GM18858 (cell line): ENCODE results near the gene ACR.

Source experiments
- ATAC-seq: cut with Tn5 transposase; IDR thresholded peaks from one replicate; pipeline ENCODE4 v1.9.1; 2021; ENCODE audit not compliant: unreplicated experiment

The ACR gene

DNA sequence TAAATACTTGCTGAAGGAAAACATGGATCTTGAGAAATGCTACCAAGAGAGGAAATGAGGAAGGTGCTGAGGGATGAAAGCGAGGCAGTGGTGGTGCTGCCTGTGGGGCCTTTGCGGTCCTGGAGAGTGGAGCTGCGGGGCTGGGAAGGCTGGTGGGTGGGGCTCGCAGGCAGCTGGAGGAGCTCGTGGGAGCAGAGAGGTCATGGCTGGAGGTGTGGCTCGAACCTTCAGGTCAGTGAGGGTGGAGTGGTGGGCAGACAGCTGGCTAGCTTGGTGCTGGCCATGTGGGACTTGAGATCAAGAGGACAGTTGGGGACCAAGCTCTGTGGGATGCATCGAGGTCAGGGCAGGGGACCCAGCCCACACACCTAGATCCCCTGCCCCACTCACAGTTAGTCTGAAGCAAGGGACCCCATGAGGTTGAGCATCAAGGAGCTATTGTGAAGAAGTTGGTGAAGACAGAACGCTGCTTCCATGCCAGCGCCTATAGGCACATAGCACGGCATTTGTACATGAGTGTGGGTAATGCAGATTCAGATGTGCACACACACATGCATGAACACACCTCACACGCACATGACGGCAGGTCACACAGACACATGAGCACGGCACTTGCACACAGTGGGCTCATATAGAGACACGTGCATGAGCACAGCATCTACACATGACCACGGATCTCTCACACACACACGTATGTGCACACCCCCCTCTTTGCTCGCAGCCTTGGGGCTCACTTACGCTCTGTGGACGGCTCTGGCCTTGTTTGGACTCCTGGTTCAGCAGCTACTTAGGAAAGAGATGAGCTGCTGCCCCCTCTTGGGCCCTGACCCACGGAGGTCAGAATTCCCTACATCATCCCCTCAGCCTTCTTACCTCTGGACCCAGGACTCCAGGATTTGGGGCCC is 34.9 kb upstream of the ACR start:
- ATAC-seq, result no peak

DNA sequence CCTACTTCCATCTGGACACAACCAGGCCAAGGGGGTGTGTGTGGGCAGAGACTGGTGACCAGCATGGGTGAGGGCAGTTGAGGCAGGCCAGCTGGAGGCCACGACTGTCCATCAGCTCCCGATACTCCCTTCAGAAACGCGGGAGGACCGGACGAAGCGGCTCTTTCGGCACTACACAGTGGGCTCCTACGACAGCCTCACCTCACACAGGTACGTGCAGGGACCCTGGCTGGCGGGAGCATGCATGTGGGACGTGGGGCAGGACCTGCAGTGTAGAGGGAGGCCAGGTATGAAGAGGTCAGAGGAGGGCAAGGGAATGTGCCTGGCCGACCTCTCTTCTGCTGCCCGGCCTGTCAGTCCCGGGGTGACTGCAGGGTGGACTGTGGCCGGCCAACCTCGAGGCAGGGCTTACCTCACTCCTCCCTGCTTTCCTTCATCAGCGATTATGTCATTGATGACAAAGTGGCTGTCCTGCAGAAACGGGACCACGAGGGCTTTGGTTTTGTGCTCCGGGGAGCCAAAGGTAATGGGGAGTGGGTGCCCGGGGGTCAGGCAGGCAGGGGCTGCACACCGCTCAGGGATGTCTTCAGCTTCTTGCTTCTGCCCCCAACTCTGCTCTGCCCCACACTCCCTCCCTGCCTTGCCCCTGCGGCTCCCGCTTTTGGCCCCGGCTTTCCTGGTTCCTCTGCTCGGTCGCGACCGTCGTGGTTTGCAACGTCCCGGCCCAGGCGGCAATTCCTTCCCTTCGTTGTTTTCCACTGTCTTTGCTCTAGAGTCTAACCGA is 34.1 kb upstream of the ACR start:
- no peak for ATAC-seq

DNA sequence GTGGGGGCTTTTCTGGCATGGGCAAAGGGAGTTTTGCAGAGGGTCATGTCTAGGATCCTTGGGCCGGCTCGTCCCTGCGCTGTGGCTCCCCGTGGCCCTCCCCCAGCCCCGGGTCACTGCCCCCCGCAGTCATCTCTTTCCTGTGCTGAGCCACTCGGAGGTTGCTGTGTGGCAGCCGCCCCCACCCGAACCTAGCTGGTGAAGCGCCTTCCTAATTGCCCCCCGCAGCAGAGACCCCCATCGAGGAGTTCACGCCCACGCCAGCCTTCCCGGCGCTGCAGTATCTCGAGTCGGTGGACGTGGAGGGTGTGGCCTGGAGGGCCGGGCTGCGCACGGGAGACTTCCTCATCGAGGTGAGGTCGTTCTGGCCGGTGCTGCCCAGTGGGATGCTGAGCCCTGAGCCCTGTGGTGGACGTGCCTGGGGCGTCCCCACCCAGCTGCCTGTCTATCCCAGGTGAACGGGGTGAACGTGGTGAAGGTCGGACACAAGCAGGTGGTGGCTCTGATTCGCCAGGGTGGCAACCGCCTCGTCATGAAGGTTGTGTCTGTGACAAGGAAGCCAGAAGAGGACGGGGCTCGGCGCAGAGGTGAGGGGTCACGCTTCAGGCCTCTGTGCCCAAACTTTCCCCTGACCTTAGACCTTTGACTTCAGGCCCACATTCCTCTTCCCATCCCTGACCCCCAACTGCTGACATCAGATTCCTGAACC is 33.3 kb upstream of the ACR start:
- ATAC-seq, result no peak

DNA sequence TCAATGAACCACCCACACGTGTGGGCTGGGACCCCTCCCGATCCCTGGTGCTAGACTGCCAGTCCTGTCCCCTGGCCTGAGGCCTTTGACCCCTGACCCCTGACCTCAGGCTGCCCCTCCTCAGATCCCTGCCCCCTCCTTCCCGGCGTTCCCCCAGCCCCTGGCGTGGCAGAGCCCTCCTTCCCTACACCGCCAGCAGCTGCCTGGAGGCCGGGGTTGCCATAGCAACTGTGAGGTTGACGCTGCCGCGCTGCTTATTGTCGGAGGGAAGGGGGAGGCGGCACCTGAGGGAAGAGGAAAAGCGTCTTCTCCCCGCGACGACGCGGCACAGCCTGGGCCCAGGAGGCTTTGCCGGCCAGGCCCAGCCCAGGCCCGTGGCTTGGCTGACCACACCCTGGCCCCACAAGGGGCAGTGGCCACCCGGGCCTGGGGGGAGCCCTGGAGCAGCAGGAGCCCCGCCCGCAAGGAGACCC is 32.7 kb upstream of the ACR start:
- ATAC-seq, result no peak

DNA sequence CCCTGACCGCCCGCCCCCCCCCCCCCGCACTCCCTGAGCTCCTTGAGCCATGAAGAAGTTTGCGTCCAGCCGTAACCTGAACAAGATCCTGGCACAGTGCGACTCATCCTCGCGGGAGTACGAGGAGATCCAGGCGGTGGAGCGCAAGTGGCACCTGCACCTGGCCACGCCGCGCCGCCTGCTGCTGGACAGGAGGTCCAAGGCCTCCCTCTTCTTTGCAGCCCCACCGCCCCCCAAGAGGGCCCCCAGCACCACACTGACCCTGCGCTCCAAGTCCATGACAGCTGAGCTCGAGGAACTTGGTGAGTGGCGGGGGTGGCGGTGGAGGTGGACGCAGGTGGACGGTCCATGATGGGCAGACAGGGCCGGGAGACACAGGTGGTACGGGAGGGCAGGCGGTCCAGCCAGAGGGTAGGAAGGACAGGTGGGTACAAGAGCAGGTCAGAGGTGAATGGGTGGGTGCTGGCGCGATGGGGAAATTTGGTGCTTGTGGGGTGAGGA is 32.1 kb upstream of the ACR start:
- ATAC-seq, result no peak

DNA sequence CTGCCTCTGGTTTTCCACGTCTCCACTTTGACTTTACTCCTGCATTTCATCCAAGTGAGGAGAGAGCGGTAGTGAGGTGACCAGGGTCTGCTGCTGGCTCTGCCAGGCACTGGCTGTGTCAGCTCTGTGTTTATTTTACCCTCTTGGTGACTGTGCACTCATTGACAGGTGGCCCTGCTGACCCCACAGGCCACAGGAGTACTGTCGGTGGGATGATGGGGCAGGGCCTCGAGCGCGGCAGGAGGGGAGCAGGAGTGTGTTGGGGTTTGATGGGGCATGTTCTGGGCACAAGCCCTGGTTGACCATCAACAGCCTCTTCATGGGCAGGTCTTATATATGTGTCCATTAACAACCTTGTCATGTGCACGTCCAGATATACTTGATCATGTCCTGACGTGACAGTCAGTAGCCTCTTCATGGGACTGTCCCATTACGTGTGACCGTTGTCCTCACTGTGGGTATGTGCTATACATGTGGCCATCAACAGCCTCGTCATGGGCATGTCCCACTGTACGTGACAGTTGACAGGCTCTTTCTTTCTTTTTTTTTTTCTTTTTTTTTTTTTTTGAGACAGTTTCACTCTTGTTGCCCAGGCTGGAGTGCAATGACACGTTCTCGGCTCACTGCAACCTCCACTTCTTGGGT is 31.4 kb upstream of the ACR start:
- no peak for ATAC-seq

DNA sequence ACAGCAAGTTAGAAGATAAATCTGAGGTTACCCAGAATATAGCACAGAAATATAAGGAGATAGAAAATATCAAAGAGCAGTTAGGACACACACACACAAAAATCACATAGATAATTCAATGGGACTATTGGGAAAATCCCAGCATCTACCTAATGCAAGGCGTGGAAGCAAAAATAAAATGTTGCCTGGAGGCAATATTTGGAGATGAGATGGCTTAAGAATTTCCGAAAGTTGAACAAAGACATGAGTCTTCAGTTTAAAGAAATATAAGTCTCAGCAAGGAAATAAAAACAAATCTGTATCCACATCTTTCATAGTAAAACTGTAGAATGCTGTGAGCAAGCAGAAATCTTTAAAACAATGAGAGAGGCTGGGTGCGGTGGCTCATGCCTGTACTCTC is 29.5 kb upstream of the ACR start:
- ATAC-seq, result no peak

DNA sequence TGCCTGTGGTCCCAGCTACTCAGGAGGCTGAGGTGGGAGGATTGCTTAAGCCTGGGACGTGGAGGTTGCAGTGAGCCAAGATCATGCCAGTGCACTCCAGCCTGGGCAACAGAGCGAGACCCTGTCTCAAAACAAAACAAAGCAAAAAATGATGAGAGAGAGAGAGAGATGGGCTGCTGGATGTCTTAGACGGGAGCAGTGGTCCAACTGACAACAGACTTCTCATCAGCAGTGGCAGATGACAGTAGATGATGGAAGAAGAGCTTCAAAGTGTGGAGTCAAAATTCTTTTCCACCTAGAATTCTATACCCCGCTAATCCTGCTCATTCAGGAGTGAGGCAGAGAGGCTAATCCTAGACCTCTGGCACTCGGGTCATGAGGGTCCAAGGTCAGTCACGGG is 29.0 kb upstream of the ACR start:
- ATAC-seq, result no peak

DNA sequence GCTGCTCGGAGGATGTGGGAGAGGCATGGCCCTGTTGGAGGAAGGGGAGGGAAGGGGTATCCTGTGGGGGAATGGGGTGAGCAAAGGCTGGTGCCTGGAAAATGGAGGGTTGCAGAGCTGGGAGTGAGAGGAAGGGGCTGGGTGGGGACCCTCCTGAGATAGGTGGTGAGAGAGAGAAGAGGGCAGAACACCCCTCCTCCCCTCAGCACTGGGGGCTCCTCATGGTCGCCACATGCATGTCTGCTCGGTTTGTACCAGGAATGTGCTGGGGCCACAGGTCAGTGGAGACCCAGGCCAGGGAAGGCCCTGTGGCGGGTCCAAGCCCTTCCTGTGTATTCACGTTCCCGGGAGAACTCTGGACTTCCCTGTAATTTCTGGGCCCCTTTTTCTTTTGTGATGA is 27.8 kb upstream of the ACR start:
- ATAC-seq, result no peak

DNA sequence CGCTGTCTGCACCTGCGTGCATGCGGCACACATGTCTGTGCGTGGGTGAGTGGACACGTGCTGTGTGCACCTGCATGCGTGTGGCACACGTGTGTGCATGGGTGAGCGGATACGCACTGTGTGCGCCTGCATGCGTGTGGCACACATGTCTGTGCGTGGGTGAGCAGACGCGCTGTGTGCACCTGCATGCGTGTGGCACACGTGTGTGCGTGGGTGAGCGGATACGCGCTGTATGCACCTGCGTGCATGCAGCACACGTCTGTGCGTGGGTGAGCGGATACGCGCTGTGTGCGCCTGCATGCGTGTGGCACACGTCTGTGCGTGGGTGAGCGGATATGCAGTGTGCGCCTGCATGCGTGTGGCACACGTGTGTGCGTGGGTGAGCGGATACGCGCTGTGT is 27.1 kb upstream of the ACR start:
- ATAC-seq, result no peak

DNA sequence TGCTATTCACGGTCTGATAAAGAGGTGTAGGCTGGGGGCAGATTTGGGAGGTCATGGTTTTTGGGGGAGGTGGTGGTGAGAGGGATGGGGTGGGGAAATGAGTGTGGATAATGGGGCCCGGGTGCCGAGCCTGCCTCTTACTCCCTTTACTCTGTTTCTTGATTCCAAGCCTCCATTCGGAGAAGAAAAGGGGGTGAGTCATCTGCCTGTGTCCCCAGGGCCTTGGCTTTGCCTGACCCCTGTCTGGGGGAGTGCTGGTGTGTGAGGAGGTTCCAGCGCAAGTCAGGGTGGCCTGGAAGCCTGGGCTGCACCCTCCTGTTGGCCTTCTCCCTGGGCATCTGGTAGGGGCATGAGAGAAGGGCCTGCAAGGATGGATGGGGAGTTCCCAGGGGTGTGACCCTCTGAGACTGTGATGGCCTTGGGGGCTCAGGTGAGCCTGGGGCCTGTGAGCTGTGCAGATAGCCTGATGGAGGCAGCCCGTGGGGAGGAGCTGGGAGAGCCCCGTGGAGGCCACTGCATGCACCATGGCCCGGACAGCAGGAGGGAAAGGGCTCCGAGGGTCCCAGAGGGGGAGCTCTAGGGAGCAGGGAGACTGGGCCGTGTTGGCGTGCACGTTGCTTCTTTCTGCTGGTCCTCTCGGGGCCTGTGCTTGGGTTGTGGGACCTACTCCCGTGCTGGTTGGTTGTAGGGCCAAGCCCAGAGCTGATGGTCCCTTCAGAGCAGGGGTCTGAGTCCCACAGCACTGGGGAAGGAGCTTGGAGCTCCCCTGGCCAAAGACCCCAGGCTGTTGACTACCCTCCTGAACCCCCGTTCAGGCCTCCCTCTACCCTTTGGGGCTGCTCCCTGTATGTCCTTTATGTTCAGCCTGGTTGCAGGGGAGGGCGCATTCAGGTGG is 26.3 kb upstream of the ACR start:
- no peak for ATAC-seq

DNA sequence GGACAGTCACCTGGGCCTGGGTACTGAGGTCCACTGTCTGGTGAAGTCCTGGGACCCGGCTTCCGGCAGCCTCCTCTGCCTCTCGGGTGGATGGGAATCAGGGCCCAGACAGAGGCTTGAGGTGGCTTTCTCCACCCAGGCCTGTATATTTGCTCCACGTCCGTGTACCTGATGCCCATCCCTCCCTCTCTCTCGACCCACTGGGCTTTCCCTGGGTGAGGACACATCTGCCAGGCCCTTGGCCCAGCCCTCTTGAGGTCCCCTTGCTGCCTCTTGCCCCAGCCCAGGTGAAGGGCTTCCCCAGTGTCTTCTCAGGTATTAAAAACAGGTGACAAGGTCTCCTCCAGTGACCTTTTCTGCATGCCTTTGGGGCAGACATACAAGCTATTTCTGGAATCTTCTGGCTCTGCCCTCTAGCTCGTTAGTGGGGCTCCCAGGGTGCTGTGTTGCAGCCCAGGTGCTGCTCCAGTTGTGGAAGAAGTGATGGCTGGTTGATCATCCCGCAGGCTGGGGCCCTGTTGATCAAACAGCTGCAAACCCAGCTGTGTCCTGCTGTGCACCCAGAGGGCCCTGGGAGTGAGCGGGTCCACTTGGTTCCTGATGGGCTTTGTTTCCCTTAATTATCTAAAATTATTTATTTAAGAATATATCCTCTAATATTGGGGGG is 25.5 kb upstream of the ACR start:
- ATAC-seq, result no peak

DNA sequence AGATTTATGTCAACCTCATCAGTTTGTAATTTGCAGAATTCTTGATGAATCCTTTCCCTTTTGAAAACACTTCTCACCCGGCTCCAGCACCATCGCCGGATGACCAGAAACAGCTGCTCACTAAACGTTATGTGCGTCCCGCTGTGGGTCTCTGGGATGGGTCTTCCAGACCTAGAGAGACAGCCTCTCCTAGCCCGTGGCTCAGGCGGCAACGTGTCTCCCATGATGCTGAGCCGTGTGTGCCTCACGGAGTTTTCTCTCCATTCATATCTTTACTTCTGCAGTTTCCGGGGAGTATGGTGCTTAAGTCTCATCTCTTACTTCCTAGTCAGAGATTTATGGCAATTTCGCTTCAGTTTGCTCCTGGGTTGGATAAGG is 25.0 kb upstream of the ACR start:
- ATAC-seq, result no peak

DNA sequence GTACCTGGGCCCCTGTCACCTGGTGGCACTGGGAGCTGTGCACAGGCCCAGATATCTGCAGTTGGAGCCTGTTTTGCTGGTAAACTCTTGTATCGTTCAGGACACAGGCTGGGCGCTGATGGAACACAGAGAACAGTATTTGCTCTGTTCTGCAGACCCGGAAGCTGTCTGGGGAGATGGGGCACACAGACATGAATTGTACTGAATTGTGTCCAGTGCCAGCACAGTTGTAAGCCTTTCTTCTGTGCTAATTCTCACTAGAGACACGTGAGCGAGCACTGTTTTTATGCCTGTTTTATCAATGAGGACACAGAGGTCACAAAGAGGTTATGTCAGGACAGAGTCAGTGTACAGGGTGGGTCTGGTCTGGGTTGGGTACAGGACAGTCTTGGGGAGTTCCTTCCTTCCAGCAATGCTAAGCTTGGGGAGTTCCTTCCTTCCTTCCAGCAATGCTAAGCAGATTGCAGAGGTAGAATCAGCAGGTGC is 24.4 kb upstream of the ACR start:
- no peak for ATAC-seq

DNA sequence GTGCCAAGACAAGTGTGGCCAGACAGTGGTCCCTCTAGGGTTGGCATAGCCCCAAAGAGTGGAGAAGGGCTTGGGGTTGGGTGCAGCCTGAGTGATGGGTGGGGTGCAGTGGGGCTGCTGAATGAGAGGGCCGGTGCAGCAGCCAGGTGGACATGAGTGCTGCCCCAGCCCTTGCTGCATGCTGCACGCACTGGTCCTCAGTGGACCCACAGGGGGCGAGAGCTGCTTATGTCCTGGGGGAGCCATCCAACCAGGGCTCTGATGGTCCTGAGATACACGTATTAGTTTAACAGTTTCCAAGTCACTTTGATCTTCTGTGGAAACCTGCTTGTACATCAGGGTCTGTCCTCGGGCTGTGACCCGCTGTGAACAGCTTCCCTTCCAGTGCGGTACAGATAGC is 23.9 kb upstream of the ACR start:
- no peak for ATAC-seq

DNA sequence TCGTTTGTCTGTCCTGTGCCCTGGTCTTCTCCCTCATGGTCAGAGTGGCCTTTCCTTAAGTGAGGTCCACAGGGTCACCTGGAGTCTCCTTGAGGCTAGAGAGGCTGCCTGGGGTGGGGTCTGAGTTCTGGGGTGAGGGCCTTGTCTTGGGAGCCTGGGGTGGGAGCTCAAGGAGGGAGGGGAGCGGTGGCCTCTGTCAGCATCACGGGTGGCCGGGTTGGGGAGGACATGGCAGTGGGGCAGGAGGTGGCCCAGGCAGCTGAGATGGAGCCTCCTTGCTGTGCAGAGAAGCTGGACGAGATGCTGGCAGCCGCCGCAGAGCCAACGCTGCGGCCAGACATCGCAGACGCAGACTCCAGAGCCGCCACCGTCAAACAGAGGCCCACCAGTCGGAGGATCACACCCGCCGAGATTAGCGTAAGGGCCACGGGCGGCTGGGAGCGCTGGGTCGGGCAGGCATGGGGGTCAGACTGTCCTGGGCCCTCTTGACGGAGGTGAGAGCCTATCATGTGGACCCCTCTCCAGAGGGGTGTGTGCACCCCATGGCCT is 23.3 kb upstream of the ACR start:
- ATAC-seq, result no peak

DNA sequence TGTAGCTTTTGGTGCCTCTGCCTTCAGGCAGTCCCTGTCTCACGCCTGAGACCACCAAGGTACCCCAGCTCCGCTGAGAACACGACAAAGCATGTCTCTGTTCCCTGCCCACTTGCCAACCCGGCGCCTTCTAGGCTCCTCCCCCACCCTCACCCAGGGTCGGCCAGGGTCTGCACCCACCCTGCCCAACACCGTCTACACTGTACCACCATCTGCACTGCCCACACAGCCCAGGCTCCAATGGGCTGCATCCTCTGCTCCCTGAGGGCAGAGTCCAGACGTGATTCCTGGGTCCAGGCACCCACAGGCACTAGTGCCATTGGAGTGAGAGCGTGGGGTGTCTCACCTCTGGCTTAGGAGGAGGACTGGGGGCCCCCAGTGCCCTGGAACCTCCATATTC is 22.8 kb upstream of the ACR start:
- ATAC-seq, result no peak

DNA sequence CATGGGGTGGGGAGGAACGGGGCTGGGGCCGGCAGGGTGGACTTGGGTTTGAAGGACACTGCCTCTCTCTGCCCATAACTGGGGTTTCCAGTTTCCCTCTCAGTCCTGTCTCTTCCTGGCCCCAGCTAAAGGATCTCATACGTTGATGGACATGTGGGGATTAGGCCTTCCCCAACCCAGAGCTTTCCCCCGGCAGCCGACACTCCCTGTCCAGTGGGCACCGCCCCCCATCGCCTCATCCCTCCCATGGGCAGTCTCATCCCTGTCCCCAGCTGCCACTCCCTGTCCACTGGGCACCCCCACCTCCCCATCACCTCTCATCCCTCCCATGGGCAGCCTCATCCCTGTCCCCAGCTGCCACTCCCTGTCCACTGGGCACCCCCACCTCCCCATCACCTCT is 22.2 kb upstream of the ACR start:
- no peak for ATAC-seq
